HepG2 (cell line): ENCODE measurements around the gene TLN1. TPM values are rescaled to one million over a fixed set of nuclear protein-coding genes. Genes with fewer than 3 reads are reported as not detected.

Experiments used
- ATAC-seq: fragments of 200-7000 bp; cut with Tn5 transposase; 3 replicates; pipeline ENCODE4 v1.9.1; 2020; ENCODE audit warnings: mild to moderate bottlenecking, moderate library complexity
- BruUV-seq: library from RNA; stranded (reverse); fragments of 400-500 nt; replicated peaks from 2 replicates; lab custom pipeline; 2021; lab: Mats Ljungman, UMichigan
- CTCF ChIA-PET: fragments of 300-600 bp; formaldehyde crosslinking; extraction: SDS; loops from one replicate; lab custom pipeline; 2021; ENCODE audit warnings: low total read pairs, inconsistent platforms, low intra/inter-chr PET ratio; lab: Yijun Ruan, JAX
- POLR2A ChIA-PET: fragments of 350-600 bp; sonication (Branson Sonifier 250); formaldehyde crosslinking; loops from one replicate; lab custom pipeline; 2020; ENCODE audit warnings: antibody characterized with exemption, inconsistent platforms; lab: Yijun Ruan, JAX
- DNase-seq: peaks from one replicate; pipeline ENCODE4 v3.0.0-alpha.2; 2015; ENCODE audit warnings: low spot score
- FAIRE-seq: peaks from 3 replicates; lab custom pipeline; 2011; peaks lifted over from hg19 to GRCh38; lab: Jason Lieb, UNC
- H2AFZ ChIP-seq: one replicate; pipeline ENCODE4 v1.6.1; 2011; ENCODE audit warnings: low read length, inconsistent platforms
- H3K27ac ChIP-seq: fragments of 300-600 bp; 3 replicates; pipeline ENCODE4 v1.8.0; 2011; ENCODE audit warnings: mixed run types, mild to moderate bottlenecking, mixed read lengths, low read length, inconsistent platforms; ENCODE audit not compliant: insufficient read depth; ENCODE audit errors: extremely low read length
- H3K27me3 ChIP-seq, 2 experiments: fragments of 200-600 bp in 1 of 2; 2 replicates in 1 of 2; 3 replicates in 1 of 2; pipeline versions ENCODE4 v1.6.0 to v1.8.0; 2011; ENCODE audit warnings: low read length in 2 of 2, mild to moderate bottlenecking in 2 of 2, moderate library complexity in 2 of 2, inconsistent platforms in 1 of 2; ENCODE audit not compliant: insufficient read depth in 2 of 2, control insufficient read depth in 1 of 2
- H3K36me3 ChIP-seq, 2 experiments: fragments of 200-600 bp in 1 of 2; replicated peaks in 1 of 2; 2 replicates in 1 of 2; 3 replicates in 1 of 2; pipeline versions ENCODE4 v1.5.1 to v1.8.0; 2011; ENCODE audit warnings: low read length in 2 of 2, inconsistent platforms in 1 of 2; ENCODE audit not compliant: insufficient read depth in 2 of 2, control insufficient read depth in 1 of 2
- H3K4me1 ChIP-seq: 2 replicates; pipeline ENCODE4 v1.5.1; 2012; ENCODE audit warnings: low read length, inconsistent platforms; ENCODE audit not compliant: insufficient read depth
- H3K4me2 ChIP-seq: 2 replicates; pipeline ENCODE4 v1.6.0; 2011; ENCODE audit warnings: low read depth, low read length, inconsistent platforms
- H3K4me3 ChIP-seq, 3 experiments: fragments of 200-600 bp in 1 of 3; sonication (generic), shearing (Covaris generic) in 1 of 3; replicated peaks in 1 of 3; 2 replicates each; pipeline ENCODE4 v1.5.1; 2011 to 2016; ENCODE audit warnings: low read length in 3 of 3, inconsistent platforms in 2 of 3, low read depth in 2 of 3, mild to moderate bottlenecking in 2 of 3, control low read depth in 1 of 3, mixed read lengths in 1 of 3; ENCODE audit not compliant: insufficient read depth in 1 of 3
- H3K79me2 ChIP-seq: one replicate; pipeline ENCODE4 v1.6.1; 2011; ENCODE audit warnings: low read length, inconsistent platforms; ENCODE audit not compliant: insufficient read depth
- H3K9ac ChIP-seq: 2 replicates; pipeline ENCODE4 v1.6.0; 2011; ENCODE audit warnings: mild to moderate bottlenecking, low read depth, low read length, inconsistent platforms; ENCODE audit not compliant: insufficient read depth
- H3K9me3 ChIP-seq: 2 replicates; pipeline ENCODE4 v1.5.1; 2012; ENCODE audit warnings: mild to moderate bottlenecking, low read length
- H4K20me1 ChIP-seq: 2 replicates; pipeline ENCODE4 v1.6.0; 2011; ENCODE audit warnings: inconsistent platforms, mild to moderate bottlenecking, low read length, moderate library complexity; ENCODE audit not compliant: insufficient read depth
- BORCS8-MEF2B ChIP-seq: sonication (generic); formaldehyde crosslinking; IDR thresholded peaks from 2 replicates; pipeline ENCODE4 v1.8.0; 2022; ENCODE audit warnings: mild to moderate bottlenecking, missing genetic modification reagents
- CREB1 ChIP-seq, 2 experiments: fragments of 450-650 bp in 1 of 2; IDR thresholded peaks; 2 replicates each; pipeline ENCODE4 v1.6.1; 2016 to 2017; ENCODE audit warnings: control low read depth in 1 of 2, mild to moderate bottlenecking in 1 of 2, missing compliant biosample characterization in 1 of 2, missing genetic modification characterization in 1 of 2
- FOXA1 ChIP-seq, 2 experiments: fragments of 450-650 bp in 1 of 2; sonication (generic) in 1 of 2; formaldehyde crosslinking in 1 of 2; IDR thresholded peaks; 2 replicates each; pipeline versions ENCODE4 v1.4.0 to v1.6.1; 2016 to 2020; ENCODE audit warnings: missing genetic modification reagents in 1 of 2
- FOXA3 ChIP-seq: IDR thresholded peaks from 2 replicates; pipeline ENCODE4 v1.6.1; 2016; ENCODE audit warnings: missing genetic modification reagents, missing compliant biosample characterization
- GPN1 ChIP-seq: sonication (generic); formaldehyde crosslinking; IDR thresholded peaks from 2 replicates; pipeline ENCODE4 v1.5.1; 2020; ENCODE audit warnings: missing genetic modification reagents, borderline replicate concordance
- KAT7 ChIP-seq: IDR thresholded peaks from 2 replicates; pipeline ENCODE4 v1.6.1; 2018; ENCODE audit warnings: borderline replicate concordance, missing compliant biosample characterization
- LCORL ChIP-seq, 2 experiments: fragments of 450-650 bp in 1 of 2; sonication (generic) in 1 of 2; formaldehyde crosslinking in 1 of 2; IDR thresholded peaks; 2 replicates each; pipeline versions ENCODE4 v1.5.0 to v1.6.1; 2017 to 2020; ENCODE audit warnings: antibody characterized with exemption in 1 of 2, missing genetic modification reagents in 1 of 2
- MTA1 ChIP-seq: sonication (generic); formaldehyde crosslinking; IDR thresholded peaks from 2 replicates; pipeline ENCODE4 v1.4.0; 2020; ENCODE audit warnings: missing genetic modification reagents, mild to moderate bottlenecking, borderline replicate concordance
- NFE2 ChIP-seq: sonication (generic); formaldehyde crosslinking; IDR thresholded peaks from 2 replicates; pipeline ENCODE4 v1.4.0; 2020; ENCODE audit warnings: missing genetic modification reagents
- NR2F1 ChIP-seq, 2 experiments: fragments of 450-650 bp in 1 of 2; formaldehyde crosslinking in 1 of 2; IDR thresholded peaks; 2 replicates each; pipeline versions ENCODE4 v1.5.0 to v1.6.1; 2016 to 2020; ENCODE audit warnings: mild to moderate bottlenecking in 1 of 2, missing compliant biosample characterization in 1 of 2, missing genetic modification reagents in 1 of 2, moderate library complexity in 1 of 2
- SIN3A ChIP-seq: IDR thresholded peaks from 2 replicates; pipeline ENCODE4 v1.6.1; 2011; ENCODE audit warnings: low read depth, mild to moderate bottlenecking, control low read depth, low read length, borderline replicate concordance
- STAG1 ChIP-seq: sonication (generic); formaldehyde crosslinking; IDR thresholded peaks from 2 replicates; pipeline ENCODE4 v1.4.0; 2020; ENCODE audit warnings: missing genetic modification reagents
- TBP ChIP-seq: sonication (generic); formaldehyde crosslinking; IDR thresholded peaks from 2 replicates; pipeline ENCODE4 v1.5.0; 2020; ENCODE audit warnings: missing genetic modification reagents
- TCF7 ChIP-seq: sonication (generic); IDR thresholded peaks from 2 replicates; pipeline ENCODE4 v1.6.1; 2016; ENCODE audit warnings: antibody characterized with exemption, low read depth
- ZNF205 ChIP-seq: IDR thresholded peaks from 2 replicates; pipeline ENCODE4 v1.6.1; 2018; ENCODE audit warnings: missing biosample characterization, missing genetic modification reagents
- ZNF225 ChIP-seq: sonication (generic); formaldehyde crosslinking; IDR thresholded peaks from 2 replicates; pipeline ENCODE4 v1.4.0; 2020; ENCODE audit warnings: mild to moderate bottlenecking, missing genetic modification reagents
- ZNF430 ChIP-seq: sonication (generic); formaldehyde crosslinking; IDR thresholded peaks from 2 replicates; pipeline ENCODE4 v1.9.0; 2021; ENCODE audit warnings: mild to moderate bottlenecking, missing genetic modification reagents
- ZNF431 ChIP-seq: sonication (generic); formaldehyde crosslinking; IDR thresholded peaks from 2 replicates; pipeline ENCODE4 v1.9.0; 2022; ENCODE audit warnings: missing genetic modification reagents, low read depth, mild to moderate bottlenecking, borderline replicate concordance
- ZNF589 ChIP-seq: sonication (generic); formaldehyde crosslinking; conservative IDR thresholded peaks from 2 replicates; pipeline ENCODE4 v1.8.0; 2022; ENCODE audit warnings: mild to moderate bottlenecking, moderate library complexity, missing genetic modification reagents
- ZNF749 ChIP-seq: sonication (generic); formaldehyde crosslinking; IDR thresholded peaks from 2 replicates; pipeline ENCODE4 v1.8.0; 2022; ENCODE audit warnings: mild to moderate bottlenecking, missing genetic modification reagents, moderate library complexity, borderline replicate concordance
- WGBS: methylation state at CpG from one replicate; pipeline ENCODE4 v1.1.6; 2017; ENCODE audit warnings: low lambda C conversion rate; 5-methylcytosine and 5-hydroxymethylcytosine counted together
- in situ Hi-C: cut with HindIII; loops from 2 replicates; pipeline ENCODE4 v1.10.0; 2017; ENCODE audit warnings: low pct_unique_long_range_greater_than_20kb; ENCODE audit not compliant: extremely low pct_ligation_motif_present
- intact Hi-C: fragments of 100-400 bp; cut with micrococcal nuclease; formaldehyde crosslinking; loops from one replicate; pipeline ENCODE4 v1.10.0; 2022; ENCODE audit not compliant: unreplicated experiment
- polyA plus RNA-seq, 8 experiments: library from polyadenylated mRNA; depleted of rRNA in 3 of 8; stranded (reverse) in 7 of 8; unstranded in 1 of 8; fragments of >200 nt; fragmentation: Illumina TruSeq in 4 of 8; extraction: Trizol in 4 of 8; gene quantifications; 2 replicates each; pipeline versions ENCODE4 v1.2.1 to v1.2.3, GENCODE V29; 2011 to 2016; ENCODE audit warnings: low read depth in 4 of 8, missing spikeins in 1 of 8, mixed read lengths in 1 of 8; ENCODE audit not compliant: insufficient read depth in 1 of 8
- total RNA-seq, 5 experiments: library from RNA; depleted of rRNA; stranded (reverse); fragments of >200 nt; fragmentation: Illumina TruSeq; extraction: Trizol; gene quantifications; 2 replicates each; pipeline ENCODE4 v1.2.3, GENCODE V29; 2016; ENCODE audit warnings: low read depth in 1 of 5
- TF ChIP-seq, protein P1 (sequence below): sonication (generic); formaldehyde crosslinking; IDR thresholded peaks from 2 replicates; pipeline ENCODE4 v1.8.0; 2022; ENCODE audit warnings: missing genetic modification reagents, mild to moderate bottlenecking, inconsistent platforms, borderline replicate concordance

Gene TLN1
- total and polyA plus RNA-seq, 2 of the 13 experiments (the other 11 are each of a cell fraction or from before 2014, with no cell fraction given): 35.2 to 51.8 TPM

DNA sequence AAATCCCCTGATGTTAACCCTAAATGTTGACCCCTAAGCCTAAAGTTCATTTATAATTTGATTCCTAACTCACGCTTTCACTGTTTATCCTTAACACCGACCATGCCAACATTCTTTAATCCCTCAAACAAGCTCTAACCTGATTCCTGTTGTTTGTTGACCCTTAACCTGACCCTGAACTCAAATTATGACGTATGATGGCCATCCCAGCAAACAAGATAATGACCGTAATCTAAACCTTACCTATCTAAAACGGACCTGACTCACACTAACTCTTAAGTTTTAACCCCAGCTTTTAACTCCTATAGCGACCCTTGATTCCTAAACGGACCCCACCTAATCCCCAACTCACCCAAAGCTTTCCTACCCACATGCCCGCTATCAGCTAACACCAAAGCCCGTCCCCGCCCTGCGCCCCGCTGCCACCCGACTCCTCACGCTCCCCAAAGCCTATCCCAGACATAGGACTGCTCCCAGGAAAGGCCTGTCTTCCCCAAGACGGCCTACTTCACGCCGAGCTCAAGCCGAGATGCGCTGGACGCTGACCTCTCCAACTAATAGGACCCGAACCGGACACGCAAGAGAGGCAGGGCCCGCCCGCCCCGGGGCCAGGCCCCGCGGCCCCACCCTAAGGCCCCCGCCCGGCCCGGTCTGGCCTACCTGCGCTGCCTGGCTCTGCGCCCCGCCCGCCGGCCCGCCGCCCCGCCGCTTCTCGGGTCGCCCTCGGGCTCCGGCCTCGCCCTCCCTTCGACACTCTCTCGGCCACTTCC, 395 bp downstream of the TLN1 start:
- in situ Hi-C loops (no loop called here), intact Hi-C loops (loop anchor here (1.0 to 10.0 kb wide), 5 partner anchors 17 to 237 kb away; partner anchors contain the start of genes CCDC107, FAM221B, GBA2 and RGP1)
- POLR2A ChIA-PET: interaction anchor here (0.7 to 4.1 kb wide), 26 partner anchors 9 to 659 kb away, joined by 3 to 102 read pairs (median 6); partner anchors contain the start of genes ARHGEF39, CCDC107, GBA2 and HINT2
- peaks cover 59% of the 10 kb centered on the region for H3K4me1 ChIP-seq
- H3K79me2 ChIP-seq: peaks cover 63% of the 10 kb centered on the region
- under 1% methylated on average over 14 of the region's 47 CpGs for WGBS
- H3K9me3 ChIP-seq: no peaks in the 10 kb centered on the region
- BruUV-seq: TSS peak; percentile 52
- H3K4me3 ChIP-seq: peak overlapping the region; percentile 92 to 98 (median 92)
- H4K20me1 ChIP-seq: peaks cover 30% of the 10 kb centered on the region
- no peak for FAIRE-seq
- no peaks in the 10 kb centered on the region; a peak in 1 of 5 replicates for H3K27me3 ChIP-seq
- no peak overlapping the region for H2AFZ ChIP-seq
- DNase-seq: peak; percentile 53
- H3K9ac ChIP-seq: peak overlapping the region; percentile 86
- peak overlapping the region; percentile 98 for H3K4me2 ChIP-seq
- peaks cover 8 to 27% of the 10 kb centered on the region in 2 experiments for H3K36me3 ChIP-seq
- no peak for ATAC-seq
- CTCF ChIA-PET: no interaction called here
- peak overlapping the region; percentile 95 for H3K27ac ChIP-seq
- TF ChIP-seq ZNF205 (CRISPR knock-in tag): no peak
- no peak for TF ChIP-seq STAG1
- TF ChIP-seq GPN1: no peak
- TF ChIP-seq ZNF589 (CRISPR knock-in tag): no peak
- TF ChIP-seq NR2F1 (CRISPR knock-in tag; IDR thresholded peaks at IDR 0.05): peak; percentile 38 to 73; a peak in 3 of 4 replicates
- TF ChIP-seq KAT7 (CRISPR knock-in tag): no peak; the same call in 1 of the 2 replicates
- 0 out of 2 replicates have a peak, but pooled peaks have one; percentile 15 for TF ChIP-seq SIN3A
- TF ChIP-seq ZNF749 (CRISPR knock-in tag): peak; percentile 44; the same call in 1 of the 2 replicates
- TF ChIP-seq TBP (CRISPR knock-in tag): no peak
- TF ChIP-seq NFE2: no peak
- TF ChIP-seq ZNF430 (CRISPR knock-in tag): no peak
- TF ChIP-seq ZNF431 (CRISPR knock-in tag): no peak
- no peak for TF ChIP-seq FOXA1 (IDR thresholded peaks at IDR 0.05)
- 0 out of 2 replicates have a peak, but pooled peaks have one; percentile 8 for TF ChIP-seq FOXA1 (CRISPR knock-in tag; IDR thresholded peaks at IDR 0.05)
- TF ChIP-seq BORCS8-MEF2B (CRISPR knock-in tag): 0 out of 2 replicates have a peak, but pooled peaks have one; percentile 11
- no peak for TF ChIP-seq TCF7
- no peak for TF ChIP-seq ZNF225 (CRISPR knock-in tag)
- 0 out of 2 replicates have a peak, but pooled peaks have one; percentile 12 for TF ChIP-seq FOXA3 (CRISPR knock-in tag)
- TF ChIP-seq, protein P1, sequence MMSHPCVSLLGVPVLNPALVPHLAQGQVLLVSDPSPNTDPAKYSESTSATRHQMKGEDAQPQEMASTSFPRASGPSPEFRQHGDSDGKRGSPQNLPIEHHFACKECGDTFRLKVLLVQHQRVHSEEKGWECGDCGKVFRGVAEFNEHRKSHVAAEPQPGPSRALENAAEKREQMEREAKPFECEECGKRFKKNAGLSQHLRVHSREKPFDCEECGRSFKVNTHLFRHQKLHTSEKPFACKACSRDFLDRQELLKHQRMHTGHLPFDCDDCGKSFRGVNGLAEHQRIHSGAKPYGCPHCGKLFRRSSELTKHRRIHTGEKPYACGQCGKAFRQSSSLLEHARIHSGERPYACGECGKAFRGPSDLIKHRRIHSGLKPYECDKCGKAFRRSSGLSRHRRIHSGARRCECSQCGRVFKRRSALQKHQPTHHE (CRISPR knock-in tag): 0 out of 2 replicates have a peak, but pooled peaks have one; percentile 25
- TF ChIP-seq MTA1: no peak
- 0 out of 2 replicates have a peak, but pooled peaks have one; percentile 4 for TF ChIP-seq LCORL (IDR thresholded peaks at IDR 0.05)
- no peak for TF ChIP-seq LCORL (CRISPR knock-in tag; IDR thresholded peaks at IDR 0.05)
- TF ChIP-seq CREB1 (IDR thresholded peaks at IDR 0.05): peak; percentile 89
- peak; percentile 73 for TF ChIP-seq CREB1 (CRISPR knock-in tag; IDR thresholded peaks at IDR 0.05)
